HG03045 (cell line): ENCODE data around the gene TMEM74B.

ENCODE experiments used
- ATAC-seq: cut with Tn5 transposase; IDR thresholded peaks from one replicate; pipeline ENCODE4 v1.9.1; 2021; ENCODE audit warnings: mild to moderate bottlenecking, moderate library complexity; ENCODE audit not compliant: unreplicated experiment

Gene TMEM74B

GRCh38 chr20:1183153-1183552 lies 1.6 kb downstream of the TMEM74B start:
- ATAC-seq: no peak

- ATAC-seq: no peak
Observed at GRCh38 chr20:1182106-1182505, 2.7 kb downstream of the TMEM74B start.

GRCh38 chr20:1180949-1181348 lies 3.8 kb downstream of the TMEM74B start:
- no peak for ATAC-seq

GRCh38 chr20:1178623-1179022 lies 6.2 kb downstream of the TMEM74B start:
- ATAC-seq: no peak

GRCh38 chr20:1178103-1178502 lies 6.7 kb downstream of the TMEM74B start:
- ATAC-seq: no peak

GRCh38 chr20:1177680-1178079 lies 7.1 kb downstream of the TMEM74B start:
- ATAC-seq: no peak

- ATAC-seq: no peak
Observed at GRCh38 chr20:1174787-1175186, 10.0 kb downstream of the TMEM74B start.

- ATAC-seq: no peak
Observed at GRCh38 chr20:1173698-1174097, 11.1 kb downstream of the TMEM74B start.

- ATAC-seq: no peak
Observed at GRCh38 chr20:1171461-1172093, 13.2 kb downstream of the TMEM74B start.

GRCh38 chr20:1169224-1169623 lies 15.6 kb downstream of the TMEM74B start:
- no peak for ATAC-seq

GRCh38 chr20:1166948-1167720 lies 17.6 kb downstream of the TMEM74B start:
- ATAC-seq: no peak

GRCh38 chr20:1165941-1166340 lies 18.8 kb downstream of the TMEM74B start:
- no peak for ATAC-seq

GRCh38 chr20:1165521-1165920 lies 19.3 kb downstream of the TMEM74B start:
- ATAC-seq: no peak

GRCh38 chr20:1164871-1165270 lies 19.9 kb downstream of the TMEM74B start:
- no peak for ATAC-seq

GRCh38 chr20:1163653-1164052 lies 21.1 kb downstream of the TMEM74B start:
- no peak for ATAC-seq

GRCh38 chr20:1163105-1163504 lies 21.7 kb downstream of the TMEM74B start:
- ATAC-seq: no peak

GRCh38 chr20:1160991-1161390 lies 23.8 kb downstream of the TMEM74B start:
- no peak for ATAC-seq

- no peak for ATAC-seq
Observed at GRCh38 chr20:1160496-1160895, 24.3 kb downstream of the TMEM74B start.

GRCh38 chr20:1155342-1155741 lies 29.4 kb downstream of the TMEM74B start:
- ATAC-seq: no peak

GRCh38 chr20:1154691-1155090 lies 30.1 kb downstream of the TMEM74B start:
- no peak for ATAC-seq

- ATAC-seq: no peak
Observed at GRCh38 chr20:1154226-1154625, 30.6 kb downstream of the TMEM74B start.

GRCh38 chr20:1150968-1151367 lies 33.8 kb downstream of the TMEM74B start:
- no peak for ATAC-seq

- no peak for ATAC-seq
Observed at GRCh38 chr20:1150218-1150617, 34.6 kb downstream of the TMEM74B start.
